Adrenal gland (tissue), 5 donors: ENCODE data around the gene UBAP1.

Experiments used
- POLR2A ChIP-seq, 2 donors: fragments of 450-650 bp; IDR thresholded peaks; one replicate each; pipeline ENCODE4 v1.6.1; 2017; ENCODE audit warnings: antibody characterized with exemption in 2 of 2, mild to moderate bottlenecking in 2 of 2, moderate library complexity in 1 of 2
- TF ChIP-seq, protein P1 (sequence below), 6 experiments: fragments of 450-650 bp in 4 of 6; fragments of 200-600 bp in 2 of 6; sonication (generic) in 1 of 6; IDR thresholded peaks; 1 replicate in 5 of 6; 2 replicates in 1 of 6; pipeline versions ENCODE4 v1.5.1 to v1.8.0; 2016 to 2021; ENCODE audit warnings: antibody characterized with exemption in 6 of 6, mild to moderate bottlenecking in 2 of 6, moderate library complexity in 1 of 6
- donor health status: DM: no; HTN: no; CAD: no.

DNA sequence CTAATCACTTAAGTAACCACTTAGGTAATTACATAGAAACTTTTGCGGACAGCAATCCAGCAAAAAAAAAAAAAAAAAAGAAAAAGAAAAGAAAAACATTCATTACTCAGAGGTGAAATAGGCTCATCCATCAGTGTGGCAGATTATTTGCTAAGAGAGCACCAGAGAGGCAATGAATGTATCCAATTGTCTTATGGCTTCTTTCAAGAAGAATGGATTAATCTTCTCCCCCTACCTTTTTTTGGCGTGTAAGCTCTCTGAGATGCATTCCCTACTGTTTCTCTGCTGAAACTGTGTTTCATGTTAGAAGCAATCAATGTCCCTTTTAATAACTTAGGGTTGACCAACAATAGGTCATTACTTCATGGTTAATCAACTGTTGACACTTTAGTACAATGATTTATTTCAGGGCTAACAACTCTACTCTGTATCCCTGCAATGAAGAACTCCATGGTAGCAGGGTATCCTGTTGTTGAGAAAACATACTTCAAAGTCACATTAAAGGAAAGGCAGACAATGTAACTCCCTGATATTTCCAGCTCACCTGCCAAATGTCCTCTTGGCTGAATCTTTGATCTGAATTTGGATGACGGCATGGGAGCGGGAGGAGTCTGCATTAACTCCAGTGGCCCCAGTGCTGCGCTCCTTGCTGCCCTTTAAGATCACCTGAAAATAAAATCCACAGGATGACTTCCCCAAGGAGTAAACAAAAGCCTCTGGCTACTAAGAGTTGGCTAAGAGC is 92.6 kb downstream of the UBAP1 start:
- TF ChIP-seq, protein P1, sequence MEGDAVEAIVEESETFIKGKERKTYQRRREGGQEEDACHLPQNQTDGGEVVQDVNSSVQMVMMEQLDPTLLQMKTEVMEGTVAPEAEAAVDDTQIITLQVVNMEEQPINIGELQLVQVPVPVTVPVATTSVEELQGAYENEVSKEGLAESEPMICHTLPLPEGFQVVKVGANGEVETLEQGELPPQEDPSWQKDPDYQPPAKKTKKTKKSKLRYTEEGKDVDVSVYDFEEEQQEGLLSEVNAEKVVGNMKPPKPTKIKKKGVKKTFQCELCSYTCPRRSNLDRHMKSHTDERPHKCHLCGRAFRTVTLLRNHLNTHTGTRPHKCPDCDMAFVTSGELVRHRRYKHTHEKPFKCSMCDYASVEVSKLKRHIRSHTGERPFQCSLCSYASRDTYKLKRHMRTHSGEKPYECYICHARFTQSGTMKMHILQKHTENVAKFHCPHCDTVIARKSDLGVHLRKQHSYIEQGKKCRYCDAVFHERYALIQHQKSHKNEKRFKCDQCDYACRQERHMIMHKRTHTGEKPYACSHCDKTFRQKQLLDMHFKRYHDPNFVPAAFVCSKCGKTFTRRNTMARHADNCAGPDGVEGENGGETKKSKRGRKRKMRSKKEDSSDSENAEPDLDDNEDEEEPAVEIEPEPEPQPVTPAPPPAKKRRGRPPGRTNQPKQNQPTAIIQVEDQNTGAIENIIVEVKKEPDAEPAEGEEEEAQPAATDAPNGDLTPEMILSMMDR (IDR thresholded peaks at IDR 0.05): no peak
- no peak for TF ChIP-seq POLR2A (IDR thresholded peaks at IDR 0.05)
